GM12878 (cell line): ENCODE results near the gene TAS2R60. TPM values are rescaled to one million over a fixed set of nuclear protein-coding genes. Genes with fewer than 3 reads are reported as not detected.
A peak's percentile ranks its signal among the peaks of the same experiment; 100 is the strongest.

Source experiments
- ATAC-seq: fragments of 200-7000 bp; cut with Tn5 transposase; 3 replicates; pipeline ENCODE4 v1.9.1; 2020; ENCODE audit warnings: mild to moderate bottlenecking, moderate library complexity
- BruUV-seq: library from RNA; stranded (reverse); fragments of 400-500 nt; replicated peaks from 2 replicates; lab custom pipeline; 2021; lab: Mats Ljungman, UMichigan
- CTCF ChIA-PET: fragments of 300-600 bp; sonication (Branson Sonifier 250); formaldehyde crosslinking; extraction: SDS; loops from one replicate; lab custom pipeline; 2021; ENCODE audit warnings: inconsistent platforms; lab: Yijun Ruan, JAX
- POLR2A ChIA-PET: fragments of 350-600 bp; formaldehyde crosslinking; extraction: SDS; loops from one replicate; lab custom pipeline; 2021; ENCODE audit warnings: inconsistent platforms; lab: Charles Lee
- RAD21 ChIA-PET: fragments of 300-600 bp; sonication (Branson Sonifier 250); formaldehyde crosslinking; loops from one replicate; lab custom pipeline; 2023; ENCODE audit warnings: antibody characterized with exemption; ENCODE audit not compliant: unreplicated experiment; lab: Charles Lee
- SMC1A ChIA-PET: fragments of 300-600 bp; sonication (Branson Sonifier 250); formaldehyde crosslinking; loops from one replicate; lab custom pipeline; 2023; ENCODE audit not compliant: unreplicated experiment, uncharacterized antibody; lab: Charles Lee
- DNase-seq: peaks from one replicate; pipeline ENCODE4 v3.0.0-alpha.2; 2011; ENCODE audit warnings: low read depth, low spot score
- FAIRE-seq: peaks from 3 replicates; lab custom pipeline; 2011; peaks lifted over from hg19 to GRCh38; lab: Jason Lieb, UNC
- H2AFZ ChIP-seq: 2 replicates; pipeline ENCODE4 v1.6.0; 2011; ENCODE audit warnings: low read depth, low read length, control low read depth; ENCODE audit not compliant: control insufficient read depth
- H3K27ac ChIP-seq: 2 replicates; pipeline ENCODE4 v1.5.1; 2011; ENCODE audit warnings: control low read depth; ENCODE audit not compliant: control insufficient read depth, insufficient read depth
- H3K27me3 ChIP-seq, 2 experiments: replicated peaks in 1 of 2; 2 replicates each; pipeline versions ENCODE4 v1.6.0 to v1.6.1; 2011; ENCODE audit warnings: low read length in 1 of 2; ENCODE audit not compliant: control insufficient read depth in 2 of 2, insufficient read depth in 2 of 2
- H3K36me3 ChIP-seq, 2 experiments: 2 replicates each; pipeline ENCODE4 v1.5.1; 2011; ENCODE audit warnings: low read length in 1 of 2; ENCODE audit not compliant: control insufficient read depth in 2 of 2, insufficient read depth in 2 of 2
- H3K4me1 ChIP-seq: 2 replicates; pipeline ENCODE4 v1.6.1; 2011; ENCODE audit warnings: mild to moderate bottlenecking, low read length, moderate library complexity, mixed read lengths; ENCODE audit not compliant: control insufficient read depth, insufficient read depth
- H3K4me2 ChIP-seq: 2 replicates; pipeline ENCODE4 v1.6.0; 2011; ENCODE audit warnings: control low read depth; ENCODE audit not compliant: control insufficient read depth, insufficient read depth
- H3K4me3 ChIP-seq: fragments of 200-600 bp; sonication (generic); 2 replicates; pipeline ENCODE4 v1.5.1; 2016
- H3K79me2 ChIP-seq: 2 replicates; pipeline ENCODE4 v1.6.0; 2011; ENCODE audit warnings: low read length; ENCODE audit not compliant: control insufficient read depth, insufficient read depth
- H3K9ac ChIP-seq: 2 replicates; pipeline ENCODE4 v1.8.0; 2011; ENCODE audit warnings: low read length, control low read depth, mixed read lengths; ENCODE audit not compliant: control insufficient read depth, insufficient read depth
- H3K9me3 ChIP-seq: replicated peaks from 3 replicates; pipeline ENCODE4 v1.5.1; 2011; ENCODE audit warnings: mild to moderate bottlenecking, low read length; ENCODE audit not compliant: control insufficient read depth, insufficient read depth
- H4K20me1 ChIP-seq: 2 replicates; pipeline ENCODE4 v1.6.0; 2011; ENCODE audit not compliant: control insufficient read depth, insufficient read depth
- CEBPB ChIP-seq, 2 experiments: fragments of 150-350 bp in 1 of 2; IDR thresholded peaks; 2 replicates each; pipeline ENCODE4 v1.6.1; 2012 to 2014; ENCODE audit warnings: low read depth in 2 of 2, low read length in 2 of 2, borderline replicate concordance in 1 of 2, inconsistent platforms in 1 of 2
- IKZF1 ChIP-seq: fragments of 450-650 bp; conservative IDR thresholded peaks from 2 replicates; pipeline ENCODE4 v1.6.1; 2017; ENCODE audit warnings: antibody characterized with exemption, mild to moderate bottlenecking
- NFXL1 ChIP-seq: fragments of 450-650 bp; IDR thresholded peaks from 2 replicates; pipeline ENCODE4 v1.6.1; 2017; ENCODE audit warnings: antibody characterized with exemption, mild to moderate bottlenecking, borderline replicate concordance
- NR2F1 ChIP-seq: fragments of 450-650 bp; conservative IDR thresholded peaks from 2 replicates; pipeline ENCODE4 v1.6.1; 2017; ENCODE audit warnings: mild to moderate bottlenecking
- POLR2AphosphoS5 ChIP-seq: IDR thresholded peaks from 2 replicates; pipeline ENCODE4 v1.6.1; 2011; ENCODE audit warnings: mild to moderate bottlenecking, low read length, inconsistent platforms
- SUZ12 ChIP-seq: fragments of 200-600 bp; sonication (generic); IDR thresholded peaks from one replicate; pipeline ENCODE4 v1.6.1; 2018; ENCODE audit warnings: antibody characterized with exemption, mild to moderate bottlenecking; ENCODE audit not compliant: unreplicated experiment
- TARDBP ChIP-seq: IDR thresholded peaks from 2 replicates; pipeline ENCODE4 v1.6.1; 2016; ENCODE audit warnings: borderline replicate concordance
- TCF12 ChIP-seq: IDR thresholded peaks from 2 replicates; pipeline ENCODE4 v1.6.1; 2011; ENCODE audit warnings: low read depth, mild to moderate bottlenecking, low read length
- WGBS: methylation state at CpG from one replicate; pipeline ENCODE4 v1.1.6; 2016; ENCODE audit warnings: low lambda C conversion rate; ENCODE audit not compliant: insufficient replicate concordance, insufficient coverage; ENCODE audit errors: missing lambda C conversion rate; 5-methylcytosine and 5-hydroxymethylcytosine counted together
- in situ Hi-C: fragments of 300-500 bp; cut with MboI; formaldehyde crosslinking; loops from 9 replicates; pipeline ENCODE4 v1.14.3; 2018; ENCODE audit warnings: mixed read lengths
- intact Hi-C: fragments of 100-400 bp; cut with micrococcal nuclease; formaldehyde crosslinking; loops from one replicate; pipeline ENCODE4 v1.14.2; 2022; ENCODE audit not compliant: unreplicated experiment
- polyA plus RNA-seq, 11 experiments: library from polyadenylated mRNA; depleted of rRNA in 4 of 11; unstranded in 6 of 11; stranded (reverse) in 5 of 11; fragments of >200 nt; fragmentation: Nextera tagmentation in 4 of 11; fragmentation: Illumina TruSeq in 1 of 11; extraction: Ambion mirVana in 4 of 11; extraction: Trizol in 1 of 11; gene quantifications; 1 replicate in 1 of 11; 2 replicates in 10 of 11; pipeline versions ENCODE4 v1.2.1 to v1.2.3, GENCODE V29; 2011 to 2016; ENCODE audit warnings: inconsistent platforms in 2 of 11, missing spikeins in 2 of 11, low read depth in 1 of 11
- total RNA-seq, 4 experiments: library from RNA; depleted of rRNA in 3 of 4; stranded (reverse); fragments of >200 nt in 3 of 4; fragmentation: Illumina TruSeq in 1 of 4; extraction: Trizol in 1 of 4; gene quantifications; 2 replicates each; pipeline versions ENCODE4 v1.2.1 to v1.2.3, GENCODE V29; 2013 to 2021
- TF ChIP-seq, protein P1 (sequence below): fragments of 450-650 bp; IDR thresholded peaks from 2 replicates; pipeline ENCODE4 v1.6.1; 2017; ENCODE audit warnings: borderline replicate concordance
- TF ChIP-seq, protein P2 (sequence below), 3 experiments: IDR thresholded peaks in 2 of 3; conservative IDR thresholded peaks in 1 of 3; 2 replicates each; pipeline ENCODE4 v1.5.1; 2011; ENCODE audit warnings: low read depth in 3 of 3, low read length in 3 of 3, mild to moderate bottlenecking in 3 of 3, control low read depth in 2 of 3, moderate library complexity in 2 of 3, inconsistent platforms in 1 of 3, mixed read lengths in 1 of 3; ENCODE audit not compliant: control insufficient read depth in 2 of 3, insufficient read depth in 1 of 3; ENCODE audit errors: extremely low read depth in 1 of 3
- TF ChIP-seq, protein P3 (sequence below): fragments of 150-350 bp; IDR thresholded peaks from 2 replicates; pipeline ENCODE4 v1.6.1; 2014; ENCODE audit warnings: mild to moderate bottlenecking, low read depth, low read length

The TAS2R60 gene
- total and polyA plus RNA-seq, 10 of the 15 experiments (the other 5 are each of a cell fraction or from before 2014, with no cell fraction given), result not detected

DNA sequence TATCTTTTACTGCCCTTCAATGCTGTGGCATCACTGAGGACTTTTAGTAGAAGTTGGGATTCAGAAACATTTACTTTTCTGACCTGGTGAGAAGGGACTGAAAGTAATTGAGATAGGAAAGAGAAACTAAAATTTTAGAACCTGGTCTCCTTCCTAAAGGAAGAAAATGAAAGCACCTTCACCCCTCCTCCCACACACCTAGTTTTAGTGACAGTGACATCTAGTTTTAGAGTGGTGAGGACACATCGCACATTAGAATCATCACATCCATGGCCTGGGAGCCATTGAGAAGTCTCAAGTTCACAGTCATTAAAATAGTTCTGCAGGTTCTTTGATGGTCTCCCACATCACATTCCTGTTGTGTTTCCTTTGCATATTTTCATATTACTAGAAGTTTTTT lies 50.5 kb downstream of the TAS2R60 start:
- no peak overlapping the region for H3K9ac ChIP-seq
- POLR2A ChIA-PET, result no interaction called here
- H3K4me2 ChIP-seq, result no peak overlapping the region
- ATAC-seq, result no peak
- intact Hi-C loops, result no loop called here
- H3K36me3 ChIP-seq, result no peaks in the 10 kb centered on the region
- SMC1A ChIA-PET, result no interaction called here
- CTCF ChIA-PET, result no interaction called here
- H3K4me1 ChIP-seq, result no peaks in the 10 kb centered on the region
- in situ Hi-C loops, result no loop called here
- TF ChIP-seq TCF12 (no peak), POLR2AphosphoS5 (no peak), IKZF1 (no peak), NR2F1 (no peak), CEBPB (IDR thresholded peaks at IDR 0.05; ENCODE audit: borderline replicate concordance in 1 of 2, low read depth in 2 of 2, low read length in 2 of 2) (no peak), SUZ12 (no peak), NFXL1 (no peak), TARDBP (no peak)
- TF ChIP-seq, protein P1, sequence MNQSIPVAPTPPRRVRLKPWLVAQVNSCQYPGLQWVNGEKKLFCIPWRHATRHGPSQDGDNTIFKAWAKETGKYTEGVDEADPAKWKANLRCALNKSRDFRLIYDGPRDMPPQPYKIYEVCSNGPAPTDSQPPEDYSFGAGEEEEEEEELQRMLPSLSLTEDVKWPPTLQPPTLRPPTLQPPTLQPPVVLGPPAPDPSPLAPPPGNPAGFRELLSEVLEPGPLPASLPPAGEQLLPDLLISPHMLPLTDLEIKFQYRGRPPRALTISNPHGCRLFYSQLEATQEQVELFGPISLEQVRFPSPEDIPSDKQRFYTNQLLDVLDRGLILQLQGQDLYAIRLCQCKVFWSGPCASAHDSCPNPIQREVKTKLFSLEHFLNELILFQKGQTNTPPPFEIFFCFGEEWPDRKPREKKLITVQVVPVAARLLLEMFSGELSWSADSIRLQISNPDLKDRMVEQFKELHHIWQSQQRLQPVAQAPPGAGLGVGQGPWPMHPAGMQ, result no peak
- TF ChIP-seq, protein P2, sequence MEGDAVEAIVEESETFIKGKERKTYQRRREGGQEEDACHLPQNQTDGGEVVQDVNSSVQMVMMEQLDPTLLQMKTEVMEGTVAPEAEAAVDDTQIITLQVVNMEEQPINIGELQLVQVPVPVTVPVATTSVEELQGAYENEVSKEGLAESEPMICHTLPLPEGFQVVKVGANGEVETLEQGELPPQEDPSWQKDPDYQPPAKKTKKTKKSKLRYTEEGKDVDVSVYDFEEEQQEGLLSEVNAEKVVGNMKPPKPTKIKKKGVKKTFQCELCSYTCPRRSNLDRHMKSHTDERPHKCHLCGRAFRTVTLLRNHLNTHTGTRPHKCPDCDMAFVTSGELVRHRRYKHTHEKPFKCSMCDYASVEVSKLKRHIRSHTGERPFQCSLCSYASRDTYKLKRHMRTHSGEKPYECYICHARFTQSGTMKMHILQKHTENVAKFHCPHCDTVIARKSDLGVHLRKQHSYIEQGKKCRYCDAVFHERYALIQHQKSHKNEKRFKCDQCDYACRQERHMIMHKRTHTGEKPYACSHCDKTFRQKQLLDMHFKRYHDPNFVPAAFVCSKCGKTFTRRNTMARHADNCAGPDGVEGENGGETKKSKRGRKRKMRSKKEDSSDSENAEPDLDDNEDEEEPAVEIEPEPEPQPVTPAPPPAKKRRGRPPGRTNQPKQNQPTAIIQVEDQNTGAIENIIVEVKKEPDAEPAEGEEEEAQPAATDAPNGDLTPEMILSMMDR (IDR thresholded peaks at IDR 0.05 in 2 of 3, conservative IDR thresholded peaks at IDR 0.05 in 1 of 3; ENCODE audit: control insufficient read depth in 2 of 3, extremely low read depth in 1 of 3, insufficient read depth in 1 of 3, low read depth in 3 of 3, low read length in 3 of 3), result no peak
- TF ChIP-seq, protein P3, sequence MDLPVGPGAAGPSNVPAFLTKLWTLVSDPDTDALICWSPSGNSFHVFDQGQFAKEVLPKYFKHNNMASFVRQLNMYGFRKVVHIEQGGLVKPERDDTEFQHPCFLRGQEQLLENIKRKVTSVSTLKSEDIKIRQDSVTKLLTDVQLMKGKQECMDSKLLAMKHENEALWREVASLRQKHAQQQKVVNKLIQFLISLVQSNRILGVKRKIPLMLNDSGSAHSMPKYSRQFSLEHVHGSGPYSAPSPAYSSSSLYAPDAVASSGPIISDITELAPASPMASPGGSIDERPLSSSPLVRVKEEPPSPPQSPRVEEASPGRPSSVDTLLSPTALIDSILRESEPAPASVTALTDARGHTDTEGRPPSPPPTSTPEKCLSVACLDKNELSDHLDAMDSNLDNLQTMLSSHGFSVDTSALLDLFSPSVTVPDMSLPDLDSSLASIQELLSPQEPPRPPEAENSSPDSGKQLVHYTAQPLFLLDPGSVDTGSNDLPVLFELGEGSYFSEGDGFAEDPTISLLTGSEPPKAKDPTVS, result no peak
- TF ChIP-seq, all 136 proteins: peak for 0
- H4K20me1 ChIP-seq, result no peaks in the 10 kb centered on the region
- WGBS, result 60% methylated on average over 1 of the region's 1 CpG
- no peaks in the 10 kb centered on the region; a peak in 1 of 4 replicates for H3K27me3 ChIP-seq
- no TSS peak for BruUV-seq
- H2AFZ ChIP-seq, result no peak overlapping the region
- RAD21 ChIA-PET, result no interaction called here
- DNase-seq (no peak), FAIRE-seq (peak; percentile 23)
- no peaks in the 10 kb centered on the region for H3K79me2 ChIP-seq
- no peak overlapping the region for H3K4me3 ChIP-seq
- H3K9me3 ChIP-seq, result no peaks in the 10 kb centered on the region
- no peak overlapping the region for H3K27ac ChIP-seq

Other genes starting within 250 kb of the TAS2R60 start
Only the 7 nearest of the 11 such genes appear.
- gene CASP2, start 155.1 kb upstream of the TAS2R60 start, total RNA-seq (2014; rRNA removed), result 20.2 and 20.9 TPM in 2 replicates
- 14.1 and 14.2 TPM in 2 replicates for gene CASP2, start 155.1 kb upstream of the TAS2R60 start, total RNA-seq (2014; rRNA removed; fragmentation: Illumina TruSeq; extraction: Trizol)
- 56.1 and 60.4 TPM in 2 replicates for gene CASP2, start 155.1 kb upstream of the TAS2R60 start, total RNA-seq (2021)
- 19.6 and 33.5 TPM in 2 replicates for gene CASP2, start 155.1 kb upstream of the TAS2R60 start, polyA plus RNA-seq (2011; rRNA removed)
- 35.9 and 36.1 TPM in 2 replicates for gene CASP2, start 155.1 kb upstream of the TAS2R60 start, polyA plus RNA-seq (2014; fragmentation: Illumina TruSeq; extraction: Trizol)
- gene CASP2, start 155.1 kb upstream of the TAS2R60 start, polyA plus RNA-seq (2014; fragmentation: Nextera tagmentation; extraction: Ambion mirVana), result 10 to 100 TPM; 12.1 to 17.4 TPM
- gene CASP2, start 155.1 kb upstream of the TAS2R60 start, polyA plus RNA-seq (2014; rRNA removed), result 21.0 and 22.3 TPM in 2 replicates
- 10 to 100 TPM; 30.1 to 34.1 TPM for gene CASP2, start 155.1 kb upstream of the TAS2R60 start, polyA plus RNA-seq (2016; fragmentation: Nextera tagmentation; extraction: Ambion mirVana)
- not detected in 2 replicates for gene CLCN1, start 127.3 kb upstream of the TAS2R60 start, total RNA-seq (2014; rRNA removed)
- not detected in 2 replicates for gene CLCN1, start 127.3 kb upstream of the TAS2R60 start, total RNA-seq (2014; rRNA removed; fragmentation: Illumina TruSeq; extraction: Trizol)
- not detected in 2 replicates for gene CLCN1, start 127.3 kb upstream of the TAS2R60 start, total RNA-seq (2021)
- gene CLCN1, start 127.3 kb upstream of the TAS2R60 start, polyA plus RNA-seq (2011; rRNA removed), result not detected in 2 replicates
- gene CLCN1, start 127.3 kb upstream of the TAS2R60 start, polyA plus RNA-seq (2014; fragmentation: Illumina TruSeq; extraction: Trizol), result not detected in 2 replicates
- gene CLCN1, start 127.3 kb upstream of the TAS2R60 start, polyA plus RNA-seq (2014; fragmentation: Nextera tagmentation; extraction: Ambion mirVana), result not detected
- 0.04 TPM in 1 of 2 replicates, not detected in the other for gene CLCN1, start 127.3 kb upstream of the TAS2R60 start, polyA plus RNA-seq (2014; rRNA removed)
- under 1 TPM in 1 of 2 experiments, not detected in 1; 0.30 TPM for gene CLCN1, start 127.3 kb upstream of the TAS2R60 start, polyA plus RNA-seq (2016; fragmentation: Nextera tagmentation; extraction: Ambion mirVana)
- gene FAM131B, start 80.7 kb upstream of the TAS2R60 start, total RNA-seq (2014; rRNA removed), result not detected in 2 replicates
- not detected in 2 replicates for gene FAM131B, start 80.7 kb upstream of the TAS2R60 start, total RNA-seq (2014; rRNA removed; fragmentation: Illumina TruSeq; extraction: Trizol)
- 0.05 and 0.13 TPM in 2 replicates for gene FAM131B, start 80.7 kb upstream of the TAS2R60 start, total RNA-seq (2021)
- 0.03 TPM in 1 of 2 replicates, not detected in the other for gene FAM131B, start 80.7 kb upstream of the TAS2R60 start, polyA plus RNA-seq (2011; rRNA removed)
- not detected in 2 replicates for gene FAM131B, start 80.7 kb upstream of the TAS2R60 start, polyA plus RNA-seq (2014; fragmentation: Illumina TruSeq; extraction: Trizol)
- not detected for gene FAM131B, start 80.7 kb upstream of the TAS2R60 start, polyA plus RNA-seq (2014; fragmentation: Nextera tagmentation; extraction: Ambion mirVana)
- gene FAM131B, start 80.7 kb upstream of the TAS2R60 start, polyA plus RNA-seq (2014; rRNA removed), result not detected in 2 replicates
- gene FAM131B, start 80.7 kb upstream of the TAS2R60 start, polyA plus RNA-seq (2016; fragmentation: Nextera tagmentation; extraction: Ambion mirVana), result not detected
- 16.5 and 23.2 TPM in 2 replicates for gene ZYX, start 62.1 kb upstream of the TAS2R60 start, total RNA-seq (2014; rRNA removed)
- gene ZYX, start 62.1 kb upstream of the TAS2R60 start, total RNA-seq (2014; rRNA removed; fragmentation: Illumina TruSeq; extraction: Trizol), result 11.8 and 16.6 TPM in 2 replicates
- 90.5 and 100 TPM in 2 replicates for gene ZYX, start 62.1 kb upstream of the TAS2R60 start, total RNA-seq (2021)
- gene ZYX, start 62.1 kb upstream of the TAS2R60 start, polyA plus RNA-seq (2011; rRNA removed), result 2.4 and 4.5 TPM in 2 replicates
- gene ZYX, start 62.1 kb upstream of the TAS2R60 start, polyA plus RNA-seq (2014; fragmentation: Illumina TruSeq; extraction: Trizol), result 28.2 and 44.0 TPM in 2 replicates
- 1 to 10 TPM; 2.1 to 4.0 TPM for gene ZYX, start 62.1 kb upstream of the TAS2R60 start, polyA plus RNA-seq (2014; fragmentation: Nextera tagmentation; extraction: Ambion mirVana)
- gene ZYX, start 62.1 kb upstream of the TAS2R60 start, polyA plus RNA-seq (2014; rRNA removed), result 32.0 and 47.3 TPM in 2 replicates
- gene ZYX, start 62.1 kb upstream of the TAS2R60 start, polyA plus RNA-seq (2016; fragmentation: Nextera tagmentation; extraction: Ambion mirVana), result 10 to 100 TPM; 66.5 to 82.3 TPM
- not detected in 2 replicates for gene EPHA1, start 34.6 kb upstream of the TAS2R60 start, total RNA-seq (2014; rRNA removed)
- not detected in 2 replicates for gene EPHA1, start 34.6 kb upstream of the TAS2R60 start, total RNA-seq (2014; rRNA removed; fragmentation: Illumina TruSeq; extraction: Trizol)
- 0.21 and 0.29 TPM in 2 replicates for gene EPHA1, start 34.6 kb upstream of the TAS2R60 start, total RNA-seq (2021)
- gene EPHA1, start 34.6 kb upstream of the TAS2R60 start, polyA plus RNA-seq (2011; rRNA removed), result 0.11 and 0.13 TPM in 2 replicates
- gene EPHA1, start 34.6 kb upstream of the TAS2R60 start, polyA plus RNA-seq (2014; fragmentation: Illumina TruSeq; extraction: Trizol), result not detected in 2 replicates
- not detected for gene EPHA1, start 34.6 kb upstream of the TAS2R60 start, polyA plus RNA-seq (2014; fragmentation: Nextera tagmentation; extraction: Ambion mirVana)
- not detected in 2 replicates for gene EPHA1, start 34.6 kb upstream of the TAS2R60 start, polyA plus RNA-seq (2014; rRNA removed)
- gene EPHA1, start 34.6 kb upstream of the TAS2R60 start, polyA plus RNA-seq (2016; fragmentation: Nextera tagmentation; extraction: Ambion mirVana), result under 1 TPM; 0.28 to 0.35 TPM
- gene TAS2R41, start 34.4 kb downstream of the TAS2R60 start, total RNA-seq (2014; rRNA removed), result not detected in 2 replicates
- gene TAS2R41, start 34.4 kb downstream of the TAS2R60 start, total RNA-seq (2014; rRNA removed; fragmentation: Illumina TruSeq; extraction: Trizol), result not detected in 2 replicates
- not detected in 2 replicates for gene TAS2R41, start 34.4 kb downstream of the TAS2R60 start, total RNA-seq (2021)
- gene TAS2R41, start 34.4 kb downstream of the TAS2R60 start, polyA plus RNA-seq (2011; rRNA removed), result not detected in 2 replicates
- gene TAS2R41, start 34.4 kb downstream of the TAS2R60 start, polyA plus RNA-seq (2014; fragmentation: Illumina TruSeq; extraction: Trizol), result not detected in 2 replicates
- gene TAS2R41, start 34.4 kb downstream of the TAS2R60 start, polyA plus RNA-seq (2014; fragmentation: Nextera tagmentation; extraction: Ambion mirVana), result not detected
- not detected in 2 replicates for gene TAS2R41, start 34.4 kb downstream of the TAS2R60 start, polyA plus RNA-seq (2014; rRNA removed)
- gene TAS2R41, start 34.4 kb downstream of the TAS2R60 start, polyA plus RNA-seq (2016; fragmentation: Nextera tagmentation; extraction: Ambion mirVana), result not detected
- 0.28 and 0.38 TPM in 2 replicates for gene CTAGE15, start 128.3 kb downstream of the TAS2R60 start, total RNA-seq (2014; rRNA removed)
- 0.51 and 0.58 TPM in 2 replicates for gene CTAGE15, start 128.3 kb downstream of the TAS2R60 start, total RNA-seq (2014; rRNA removed; fragmentation: Illumina TruSeq; extraction: Trizol)
- 0.32 and 0.49 TPM in 2 replicates for gene CTAGE15, start 128.3 kb downstream of the TAS2R60 start, total RNA-seq (2021)
- gene CTAGE15, start 128.3 kb downstream of the TAS2R60 start, polyA plus RNA-seq (2011; rRNA removed), result 0.80 and 1.3 TPM in 2 replicates
- gene CTAGE15, start 128.3 kb downstream of the TAS2R60 start, polyA plus RNA-seq (2014; fragmentation: Illumina TruSeq; extraction: Trizol), result 0.59 and 0.73 TPM in 2 replicates
- gene CTAGE15, start 128.3 kb downstream of the TAS2R60 start, polyA plus RNA-seq (2014; fragmentation: Nextera tagmentation; extraction: Ambion mirVana), result under 1 TPM in 1 of 2 experiments, not detected in 1; 0.05 TPM
- 0.45 and 0.47 TPM in 2 replicates for gene CTAGE15, start 128.3 kb downstream of the TAS2R60 start, polyA plus RNA-seq (2014; rRNA removed)
- under 1 TPM; 0.20 to 0.32 TPM for gene CTAGE15, start 128.3 kb downstream of the TAS2R60 start, polyA plus RNA-seq (2016; fragmentation: Nextera tagmentation; extraction: Ambion mirVana)